ENCODE measurements around the gene C3orf52.

Gene C3orf52

GRCh38 chr3:112086875-112087524 lies 811 bp downstream of the C3orf52 start:
- no peak for DNase-seq

GRCh38 chr3:112087746-112088145 lies 1.6 kb downstream of the C3orf52 start:
- no peak for DNase-seq

DNA sequence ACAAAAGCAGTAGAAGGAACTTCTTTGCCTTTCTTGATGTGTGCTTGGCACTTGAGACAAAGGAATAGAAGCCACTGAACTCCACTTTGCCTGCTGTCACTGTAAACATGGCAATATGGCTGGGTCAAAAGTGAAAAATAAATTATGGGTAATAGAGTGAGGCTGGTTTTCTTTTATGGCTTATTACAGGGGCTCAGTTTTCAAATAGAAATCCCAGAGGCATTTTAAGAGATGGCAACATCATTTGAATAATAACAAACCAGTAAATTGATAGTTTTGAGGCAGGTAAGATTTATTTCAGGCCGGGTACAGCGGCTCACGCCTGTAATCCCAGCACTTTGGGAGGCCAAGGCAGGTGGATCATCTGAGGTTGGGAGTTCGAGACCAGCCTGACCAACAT lies 2.8 kb downstream of the C3orf52 start:
- DNase-seq = no peak

GRCh38 chr3:112089956-112090886 lies 4.0 kb downstream of the C3orf52 start:
- no peak for DNase-seq

DNA sequence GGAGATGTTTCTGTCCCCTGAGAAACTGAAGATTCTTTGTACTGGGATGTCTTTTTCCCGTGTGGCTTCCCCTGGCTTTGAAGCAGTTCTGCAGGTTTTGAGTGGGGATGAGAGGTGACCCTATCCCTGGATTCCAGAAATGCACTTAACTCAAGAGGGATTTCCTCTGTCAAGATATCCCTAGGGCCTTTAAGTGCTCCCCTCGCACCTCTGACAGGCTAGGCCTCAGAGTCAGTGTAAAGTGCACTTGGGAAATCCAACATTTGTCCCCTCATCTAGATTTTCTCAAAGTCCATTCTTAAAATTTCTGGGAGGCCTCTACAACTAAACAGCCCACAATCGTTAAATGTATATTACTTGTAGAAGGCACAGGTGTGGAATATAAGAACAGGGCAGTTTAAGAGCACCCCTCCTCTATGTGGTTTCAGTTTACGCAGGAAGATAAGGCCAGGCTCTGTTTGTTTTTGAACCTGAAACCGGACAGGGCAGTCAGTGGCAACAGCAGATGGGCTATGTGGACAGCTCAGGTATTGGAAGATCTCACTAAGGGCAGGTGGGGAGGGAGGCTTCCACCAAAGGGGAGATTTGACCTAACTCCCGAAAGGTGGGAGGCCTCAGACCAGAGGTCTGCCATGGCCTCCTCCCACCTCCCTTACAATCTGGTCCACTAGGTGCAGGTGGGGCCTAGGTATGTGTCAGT lies 4.8 kb downstream of the C3orf52 start:
- peak; percentile 25 for DNase-seq

GRCh38 chr3:112092496-112093179 lies 6.4 kb downstream of the C3orf52 start:
- DNase-seq = no peak

DNA sequence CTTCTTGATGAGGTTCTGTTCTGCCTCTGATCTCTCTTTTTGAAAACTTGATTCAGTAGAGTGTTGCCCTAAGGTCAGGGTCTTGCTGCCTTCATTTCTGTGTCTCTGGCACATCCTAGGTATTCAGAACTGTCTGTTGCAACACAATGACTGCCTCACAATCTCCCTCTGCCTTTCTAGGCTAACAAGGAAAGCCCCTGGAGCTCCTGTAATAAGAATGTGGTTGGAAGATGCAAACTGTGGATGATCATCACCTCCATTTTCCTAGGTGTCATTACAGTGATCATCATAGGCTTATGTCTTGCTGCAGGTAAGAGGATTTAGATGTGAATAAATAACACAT lies 7.0 kb downstream of the C3orf52 start:
- DNase-seq = no peak

DNA sequence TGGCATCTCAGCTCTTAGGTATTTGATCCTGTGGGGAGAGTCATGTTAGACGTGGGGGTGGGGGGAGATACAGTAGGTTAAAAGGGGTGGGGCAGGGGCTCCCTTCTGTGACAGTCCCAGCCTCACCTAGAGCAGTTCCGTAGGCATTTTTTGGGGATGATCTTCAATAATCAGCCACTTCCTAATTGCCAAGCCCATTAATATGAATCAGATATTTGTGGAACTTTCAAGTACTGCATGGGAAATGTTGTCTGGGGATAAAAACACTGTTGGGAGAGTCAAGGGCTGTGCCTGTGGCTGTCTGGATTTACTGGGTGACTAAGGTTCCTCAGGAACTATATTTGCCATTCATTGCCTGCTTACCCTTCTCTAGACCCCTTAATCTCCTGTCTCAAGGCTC lies 9.5 kb downstream of the C3orf52 start:
- DNase-seq = no peak

DNA sequence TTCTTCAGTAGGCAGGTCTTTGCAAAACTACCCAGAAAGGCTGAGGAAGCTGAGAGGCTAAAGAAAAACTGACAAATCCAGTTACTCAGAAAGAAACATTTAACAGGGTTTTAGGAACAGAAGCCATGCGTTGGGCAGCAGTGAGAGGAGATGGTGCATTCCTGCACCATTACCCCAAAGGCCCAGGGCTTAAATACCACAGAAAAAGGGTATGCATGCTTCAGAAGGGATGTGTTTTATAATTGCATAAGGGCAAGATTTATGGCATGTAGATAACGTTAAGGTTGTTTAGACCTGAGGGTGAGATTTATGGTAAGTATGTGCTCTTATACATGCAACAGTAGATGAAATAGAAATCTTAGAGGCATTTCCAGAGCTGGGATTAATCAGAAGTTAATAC lies 10.0 kb downstream of the C3orf52 start:
- no peak for DNase-seq

- DNase-seq = peak; percentile 53
Observed at GRCh38 chr3:112097378-112097777, 11.2 kb downstream of the C3orf52 start.

DNA sequence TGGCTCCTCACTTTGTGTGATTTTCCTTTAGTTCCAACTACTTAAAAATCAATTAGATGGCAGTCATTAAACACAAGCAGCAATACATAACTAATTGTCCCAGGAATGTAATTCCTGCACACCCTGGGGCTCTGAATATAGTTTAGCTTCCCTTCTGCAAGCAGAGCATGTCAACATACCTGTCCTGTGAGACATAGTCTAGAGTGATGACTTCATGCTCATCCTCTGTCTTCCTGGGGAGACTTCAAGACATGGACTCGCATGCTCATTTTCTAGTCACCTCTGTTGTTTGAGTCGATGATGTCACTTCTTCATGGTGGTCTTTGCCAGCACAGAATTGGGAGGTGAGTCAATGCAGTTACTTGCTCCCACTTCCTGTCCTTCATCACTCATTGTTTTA lies 15.7 kb downstream of the C3orf52 start:
- DNase-seq = no peak

DNA sequence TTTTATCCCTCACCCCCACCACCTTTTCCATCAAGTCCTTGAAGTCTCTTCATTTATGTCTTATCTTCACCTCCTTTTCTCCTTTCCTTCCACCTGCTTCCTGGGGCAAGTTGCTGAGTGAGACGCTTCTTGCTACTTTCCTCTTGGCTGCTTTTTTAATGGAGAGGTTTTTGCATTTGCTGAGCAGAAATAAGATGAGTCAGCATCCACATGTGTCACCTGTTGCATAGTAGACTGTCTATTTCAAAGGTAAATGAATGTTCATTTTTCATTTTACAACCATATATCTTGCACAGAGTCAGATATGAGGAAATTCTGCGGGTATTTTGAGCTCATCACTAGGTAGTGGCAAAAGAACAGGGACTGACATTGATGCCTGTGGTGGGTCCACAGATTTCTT lies 18.6 kb downstream of the C3orf52 start:
- DNase-seq = no peak

- peak; percentile 54 for DNase-seq
Observed at GRCh38 chr3:112109322-112109721, 23.1 kb downstream of the C3orf52 start.

GRCh38 chr3:112111785-112112402 lies 25.7 kb downstream of the C3orf52 start:
- peak; percentile 69 for DNase-seq

- no peak for DNase-seq
Observed at GRCh38 chr3:112114576-112115160, 28.5 kb downstream of the C3orf52 start.

- DNase-seq = no peak
Observed at GRCh38 chr3:112115161-112115739, 29.1 kb downstream of the C3orf52 start.

DNA sequence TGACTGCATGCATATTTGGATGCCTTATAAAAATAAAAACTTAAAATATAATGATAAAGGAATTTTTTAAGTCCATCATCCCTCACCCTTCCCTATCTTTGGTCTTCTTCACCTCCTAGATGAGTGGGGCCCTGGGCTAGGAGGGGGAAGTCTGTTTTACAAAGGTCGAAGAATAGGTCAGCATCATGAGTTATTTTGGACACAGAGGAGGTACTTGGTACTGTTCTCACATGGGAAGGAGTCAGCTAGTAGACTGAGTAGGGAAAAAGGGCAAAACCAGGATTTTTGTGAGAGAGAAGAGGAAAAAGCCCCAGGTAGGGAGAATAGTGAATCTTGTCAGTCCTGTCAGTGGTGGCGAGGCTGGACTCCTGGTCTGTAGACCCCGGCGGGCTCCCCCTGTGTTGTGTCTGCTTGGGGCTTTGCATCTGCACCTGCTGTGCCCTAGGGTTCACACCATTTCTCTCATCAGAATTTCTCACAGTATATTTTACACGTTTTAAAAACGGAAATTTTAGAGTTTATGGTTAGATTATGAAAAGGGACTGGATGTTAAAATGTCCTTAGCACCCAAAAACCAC lies 29.7 kb downstream of the C3orf52 start:
- DNase-seq = no peak

DNA sequence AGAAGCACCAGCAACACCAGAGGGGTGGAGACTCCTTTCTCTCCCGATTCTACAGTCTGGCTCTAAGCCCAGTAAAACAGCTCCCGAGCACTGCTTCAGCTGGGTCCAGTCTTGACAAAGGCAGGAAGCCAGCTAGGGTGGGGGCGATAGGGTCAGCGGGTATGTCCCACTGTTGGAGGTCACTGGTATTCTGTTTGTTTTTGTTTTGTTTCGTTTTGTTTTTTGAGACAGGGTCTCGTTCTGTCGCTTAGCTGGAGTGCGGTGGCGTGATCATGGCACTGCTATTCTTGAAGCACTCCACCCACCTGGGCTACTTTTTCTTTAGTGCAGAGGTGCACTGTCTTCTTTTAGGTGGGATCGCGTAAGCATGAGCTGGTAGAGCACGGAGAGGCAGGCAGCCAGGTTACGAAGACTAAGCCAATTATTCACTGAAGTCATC lies 30.6 kb downstream of the C3orf52 start:
- DNase-seq = peak; percentile 39

DNA sequence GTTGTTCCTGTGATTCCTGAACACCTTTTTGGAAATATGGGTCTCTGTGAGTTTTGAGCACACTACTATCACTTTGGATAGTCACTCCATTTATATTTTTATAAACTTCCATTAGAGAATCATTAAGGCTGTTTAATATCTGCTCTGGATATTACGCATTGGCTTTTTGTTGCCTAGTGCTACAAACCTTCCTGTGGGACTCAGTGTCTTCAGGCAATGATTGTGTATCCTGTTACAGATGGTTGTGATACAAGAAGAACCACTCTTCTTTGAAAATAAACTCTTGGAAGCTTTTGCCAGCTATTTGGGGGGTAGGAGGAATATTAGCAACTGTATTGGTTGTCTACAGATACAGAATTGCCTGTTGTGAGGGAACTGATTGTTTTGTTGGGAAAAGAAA lies 31.2 kb downstream of the C3orf52 start:
- DNase-seq = no peak

DNA sequence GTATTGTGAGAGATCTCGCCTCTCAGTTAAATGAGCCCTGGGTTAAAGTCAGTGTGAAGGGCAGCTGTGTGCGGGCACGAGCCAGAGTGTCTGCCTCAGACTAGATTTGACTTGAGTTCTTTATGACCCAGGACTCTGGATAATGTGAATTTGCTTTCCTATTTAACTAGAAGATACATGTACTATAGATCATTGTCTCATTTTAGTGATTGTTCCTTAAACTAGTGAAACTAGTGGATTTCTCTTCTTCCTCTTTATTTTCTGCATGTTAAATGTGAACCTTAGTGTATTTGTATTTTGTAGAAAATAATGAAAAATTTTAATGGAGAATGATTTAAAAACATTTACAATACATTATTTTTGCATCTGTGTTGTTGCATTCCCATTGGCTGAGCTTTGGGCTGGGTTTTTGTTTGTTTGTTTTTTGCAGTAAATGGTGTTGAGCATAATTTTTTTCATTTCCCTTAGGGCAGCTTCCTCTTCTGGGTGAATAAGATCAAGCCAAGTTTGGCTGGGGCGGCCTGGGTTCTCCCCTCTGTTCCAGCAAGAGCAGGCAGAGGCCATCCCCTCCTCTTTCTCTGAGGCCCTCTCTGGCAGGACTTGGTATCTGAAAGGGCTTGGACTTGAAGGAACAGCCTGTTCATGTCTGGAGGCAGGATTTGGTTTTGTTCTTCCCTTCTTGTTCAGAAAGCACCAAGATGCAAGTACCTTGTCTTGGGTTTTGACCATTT lies 31.8 kb downstream of the C3orf52 start:
- no peak for DNase-seq
